ENCODE results near the gene RNF225. TPM values are rescaled to one million over a fixed set of nuclear protein-coding genes. Genes with fewer than 3 reads are reported as not detected.

Gene RNF225
- 0.23 to 0.63 TPM (median 0.27 TPM) in 3 of 5 replicates, not detected in the others for total RNA-seq (2022; extraction: Qiagen RNA extraction; ENCODE audit: low read depth)

DNA sequence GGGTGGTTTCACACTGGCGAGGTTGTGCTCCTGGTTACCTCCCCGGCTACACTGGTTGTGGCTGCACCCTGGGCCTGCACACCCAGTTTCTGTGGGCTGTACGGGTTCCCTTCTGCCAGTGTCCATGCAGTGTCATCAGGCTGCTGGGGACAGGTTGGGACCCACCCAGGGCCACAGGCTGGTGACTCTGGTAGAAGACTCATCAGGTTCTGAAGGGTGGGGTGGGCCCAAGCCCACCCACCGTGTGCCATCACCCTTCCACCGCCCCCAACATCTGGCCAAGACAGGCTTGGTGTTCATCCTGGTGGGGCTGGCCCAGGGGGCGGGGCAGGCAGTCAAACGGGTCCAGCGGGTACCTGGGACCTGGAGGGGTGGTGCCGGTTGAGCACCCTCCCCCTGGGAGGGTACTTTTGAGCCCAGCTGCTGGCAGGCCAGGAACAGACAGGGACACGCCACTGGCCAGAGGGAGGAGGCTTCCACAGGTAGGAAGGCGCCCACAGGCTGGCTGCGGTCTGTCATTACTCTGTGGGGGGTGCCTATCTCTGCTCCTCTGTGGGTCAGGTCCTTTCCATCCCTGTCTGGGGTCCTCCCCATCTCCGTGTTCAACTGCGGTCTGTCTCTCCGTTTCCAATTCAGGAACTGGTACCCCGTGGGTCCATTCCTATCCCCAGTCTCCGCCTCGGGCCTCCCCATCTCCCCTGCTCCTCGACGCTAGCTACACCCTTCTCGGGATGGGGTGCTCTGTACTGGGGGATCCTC lies at the start of gene RNF225:
TSS of gene RNF225 (plus strand) at position 437 of the 759 bp plus-strand sequence. CDS start 434 bp downstream, outside the sequence.

DNA sequence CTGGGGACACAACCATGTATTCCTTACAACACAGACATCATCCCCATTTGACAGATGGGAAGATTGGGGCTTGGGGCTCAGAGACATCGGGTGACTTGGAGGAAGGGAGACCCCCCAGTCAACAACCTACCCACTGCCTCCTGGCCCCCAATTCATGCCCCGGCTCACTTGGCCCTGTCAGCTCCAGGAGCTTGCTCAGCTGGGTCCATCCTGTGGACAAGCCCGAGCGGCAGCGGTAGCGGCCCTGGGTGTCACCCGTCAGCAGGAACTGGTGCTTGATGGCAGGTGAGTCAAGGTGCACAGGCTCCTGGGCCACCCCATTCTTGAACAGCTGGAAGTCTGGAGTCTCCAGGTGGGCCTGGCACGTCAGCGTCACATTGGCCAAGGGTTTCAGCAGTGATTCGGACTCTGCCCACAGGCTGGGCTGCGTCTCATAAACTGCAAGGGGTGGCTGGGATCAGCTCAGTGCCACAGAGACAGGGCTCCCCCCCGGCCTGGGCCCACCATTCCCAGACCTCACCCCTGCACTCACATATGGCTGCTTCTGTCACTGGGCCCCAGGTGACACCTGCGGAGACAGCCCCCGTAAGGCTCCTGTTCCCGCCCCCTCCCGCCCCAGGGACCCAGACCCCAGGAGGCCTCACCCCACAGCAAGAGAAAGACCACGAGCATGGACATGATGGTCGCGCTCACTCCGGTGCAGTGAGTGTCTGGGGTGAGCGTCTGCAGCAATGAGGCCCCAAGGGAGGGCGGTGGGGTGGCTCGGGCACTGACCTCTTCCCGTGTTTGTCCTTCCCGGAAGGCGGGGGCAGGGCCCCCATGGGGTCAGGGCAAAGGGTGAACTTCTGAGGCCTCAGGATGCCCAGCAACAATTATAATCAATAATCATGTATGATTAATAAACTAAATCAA lies 42.4 kb upstream of the RNF225 start, which contains the start of gene A1BG:
TSS of gene A1BG (minus strand) at position 733 of the 912 bp plus-strand sequence. CDS start at position 678, 55 bp downstream.

DNA sequence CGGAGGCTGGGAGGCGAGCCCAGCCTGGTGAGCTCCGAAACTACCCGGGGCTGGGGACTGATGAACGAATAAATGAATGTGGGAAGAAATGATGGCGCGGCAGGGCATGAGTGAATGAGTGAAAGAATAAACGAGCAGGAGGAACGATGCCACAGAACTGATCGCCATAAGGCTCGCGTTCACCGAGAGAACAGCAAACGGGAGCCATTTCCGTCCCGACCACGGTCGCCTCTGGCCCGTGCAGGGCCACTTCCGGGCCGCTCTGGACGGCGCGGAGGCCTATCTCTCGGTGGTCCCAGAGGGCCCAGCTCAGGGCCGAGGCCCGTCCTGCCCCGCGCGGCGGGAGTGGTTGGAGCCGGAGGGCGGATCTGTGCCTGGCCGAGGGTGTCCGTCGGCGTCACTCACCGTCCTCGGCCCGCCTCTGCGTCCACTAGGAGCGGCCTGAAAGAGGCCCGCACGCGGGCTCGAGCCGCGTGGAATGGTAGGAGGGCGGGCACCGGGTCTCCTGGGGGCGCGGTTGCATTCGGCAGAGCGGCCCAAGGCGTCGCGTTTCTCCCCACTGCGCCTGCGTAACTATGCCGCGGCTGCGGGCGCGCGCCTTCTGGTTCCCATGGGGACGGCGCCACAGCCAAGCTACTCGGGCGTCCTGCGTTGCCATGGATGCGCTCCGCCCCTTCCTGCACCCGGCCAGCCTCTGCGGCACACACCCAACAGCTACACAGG lies 33.0 kb upstream of the RNF225 start, which contains the start of gene ZNF497:
TSS of gene ZNF497 (minus strand) at position 480 of the 723 bp plus-strand sequence. CDS start 5,116 bp downstream, outside the sequence.

DNA sequence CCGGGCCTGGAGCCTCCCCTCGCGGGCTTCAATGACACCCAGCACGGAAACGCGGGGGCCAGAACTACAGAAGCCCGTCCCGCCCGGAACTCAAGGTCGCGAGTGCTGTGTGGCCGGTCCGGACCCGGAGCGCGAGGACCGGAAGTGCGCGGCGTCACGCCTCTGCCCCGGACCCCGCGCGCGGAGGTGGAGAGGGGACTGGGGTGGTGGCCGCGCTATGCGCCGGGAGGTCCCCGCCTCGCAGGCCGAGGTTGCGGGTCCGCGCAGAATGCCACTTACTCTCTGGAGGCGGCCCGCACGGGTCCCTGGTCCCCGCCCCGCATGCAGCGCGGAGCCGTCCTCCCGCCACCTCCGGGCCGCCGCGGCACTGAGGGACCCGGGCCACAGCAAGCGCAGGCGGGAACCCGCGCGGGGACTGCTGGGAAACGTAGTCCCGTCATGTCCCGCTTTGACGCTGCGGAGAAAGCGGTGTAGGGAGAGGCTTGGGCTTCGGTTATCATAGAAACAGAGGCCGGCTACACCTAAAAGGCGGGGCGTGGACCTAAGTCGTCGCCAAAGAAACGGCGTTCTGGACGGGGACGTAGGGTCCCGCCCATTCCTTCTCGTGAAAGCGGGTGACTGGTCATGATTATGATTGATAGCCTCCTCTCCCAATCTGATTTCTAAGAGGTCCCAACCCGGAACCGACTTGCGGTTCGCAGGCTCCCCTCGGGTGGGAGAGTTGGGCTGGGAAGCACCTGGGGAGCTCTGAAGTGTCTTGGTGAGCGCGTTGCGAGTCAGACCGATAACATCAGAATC lies 14.6 kb upstream of the RNF225 start, which contains the start of gene ZNF837:
TSS of gene ZNF837 (minus strand) at position 369 of the 798 bp plus-strand sequence. CDS start 11,698 bp downstream, outside the sequence.

DNA sequence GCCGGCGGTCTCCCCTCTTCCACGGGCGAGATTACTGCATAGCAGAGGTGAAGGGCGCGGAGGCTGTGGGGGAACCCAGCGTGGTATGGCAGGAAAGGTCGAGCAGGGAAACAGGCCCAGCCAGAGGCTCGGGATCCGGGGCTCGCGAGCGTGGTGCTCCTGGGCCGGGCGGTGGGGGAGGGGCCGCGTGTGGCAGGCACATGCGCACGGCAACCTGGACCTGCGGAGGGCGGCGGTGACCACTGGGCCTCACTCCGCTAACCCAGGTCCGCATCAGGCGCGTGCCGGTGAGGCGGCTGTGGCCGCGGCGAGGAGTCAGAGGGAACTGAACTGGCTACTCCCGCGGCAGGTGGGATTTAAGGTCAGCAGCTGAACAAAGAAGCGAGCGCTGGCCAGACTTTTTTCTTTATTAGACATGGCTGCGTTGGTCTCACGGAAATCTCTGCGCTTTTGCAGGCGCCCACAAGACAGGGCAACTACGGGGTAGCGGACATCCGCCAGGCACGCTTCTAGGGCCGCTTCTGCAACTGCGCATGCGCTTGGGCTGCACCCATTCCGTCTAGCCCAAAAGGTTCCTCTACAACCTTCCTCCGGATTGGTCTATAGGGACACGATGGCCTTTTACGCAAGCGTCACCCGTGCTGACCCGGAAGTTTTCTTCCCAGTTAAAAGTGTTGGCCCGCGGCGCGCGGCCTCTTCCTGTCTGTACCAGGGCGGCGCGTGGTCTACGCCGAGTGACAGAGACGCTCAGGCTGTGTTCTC lies 8.7 kb upstream of the RNF225 start, which contains the start of gene RPS5:
TSS of gene RPS5 (plus strand) at position 694 of the 762 bp plus-strand sequence. CDS start 869 bp downstream, outside the sequence.

DNA sequence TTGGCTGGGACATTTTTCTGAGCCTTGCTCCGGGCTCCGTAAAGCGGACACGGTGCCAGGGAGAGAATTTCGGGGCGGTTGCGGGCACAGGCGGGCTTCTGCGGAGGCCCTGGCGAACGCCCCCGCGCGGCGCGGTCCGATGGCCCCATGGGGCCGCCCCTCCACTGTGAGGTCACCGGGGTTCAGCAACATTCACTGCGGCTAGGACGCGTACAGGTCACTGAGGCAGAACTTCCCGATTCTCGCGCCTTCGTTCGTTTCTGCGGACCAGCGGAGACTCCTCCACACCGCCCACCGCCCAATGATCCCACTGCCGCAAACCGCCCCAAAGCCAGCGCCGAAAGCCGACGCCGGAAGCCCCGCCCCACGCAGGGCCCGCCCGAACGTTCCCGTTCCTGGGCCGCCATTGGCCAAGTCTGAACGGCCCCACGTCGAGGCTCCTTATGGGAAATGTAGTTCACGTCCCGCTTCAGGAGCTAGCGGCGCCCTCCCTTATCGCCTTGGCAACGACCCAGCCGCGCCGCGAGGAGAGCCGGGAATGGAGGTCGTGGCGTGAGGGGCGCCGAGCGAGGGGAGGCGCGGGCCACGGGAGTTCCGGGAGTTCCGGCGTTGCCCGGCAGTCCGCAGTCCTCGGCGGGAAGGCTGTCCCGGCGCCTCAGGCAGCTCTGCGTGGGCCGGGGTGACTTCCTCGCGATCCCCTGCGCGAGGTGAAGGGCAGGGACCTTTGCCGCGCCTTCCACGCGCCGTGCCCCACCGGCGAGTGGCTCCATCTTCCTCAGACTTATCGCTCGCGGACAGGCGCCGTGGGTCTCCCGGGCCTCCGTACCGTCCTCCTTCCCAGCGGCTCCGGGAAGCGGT lies 12.9 kb downstream of the RNF225 start, which contains the start of gene ZNF584:
TSS of gene ZNF584 (plus strand) at position 498 of the 858 bp plus-strand sequence. CDS start 499 bp downstream, outside the sequence.

DNA sequence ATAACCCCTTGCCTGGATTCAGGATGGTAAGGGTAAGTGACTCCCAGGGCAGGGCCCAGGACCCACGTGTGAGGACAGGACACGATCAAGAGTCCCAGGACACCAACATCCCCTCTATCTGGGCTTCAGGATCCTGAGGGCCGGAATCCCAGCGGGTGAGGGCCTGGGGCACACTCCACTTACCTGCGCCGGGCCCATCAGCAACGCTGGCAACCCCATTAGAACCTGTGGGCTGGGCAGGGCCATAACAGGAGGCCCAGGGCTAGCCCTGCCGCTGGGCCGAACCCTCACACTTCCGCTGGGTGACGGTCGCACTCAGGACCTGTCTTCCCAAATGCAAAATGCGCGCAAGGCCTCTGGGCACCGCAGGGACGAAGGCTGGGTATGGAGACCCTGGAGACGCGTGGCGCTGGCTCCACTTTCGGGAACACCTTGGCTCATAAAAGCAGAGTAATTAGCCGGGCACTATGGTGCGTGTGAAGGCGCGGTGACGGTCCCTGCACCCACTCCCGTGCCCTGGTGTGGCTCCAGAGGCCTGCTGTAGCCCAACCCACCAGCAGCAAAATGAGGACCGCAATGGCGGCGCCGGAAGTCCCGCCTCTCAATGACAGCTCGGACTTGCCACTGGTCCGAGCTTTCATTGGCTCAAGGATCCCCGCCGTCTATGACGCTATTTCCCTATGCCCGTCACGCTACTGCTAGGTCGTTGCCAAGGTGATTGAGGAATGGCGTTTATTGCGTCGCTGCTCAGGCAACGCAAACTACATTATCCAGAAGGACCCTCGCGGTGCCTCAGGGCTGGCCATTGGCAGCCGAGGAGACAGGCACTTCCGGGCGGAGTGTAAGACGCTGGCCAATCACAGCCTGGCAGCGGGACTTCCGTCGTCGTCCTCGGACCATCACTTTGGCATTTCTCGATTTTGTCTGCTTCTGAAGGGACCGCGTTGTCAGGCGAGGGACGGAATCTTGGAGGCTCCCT lies 44.4 kb downstream of the RNF225 start, which contains the start of gene ZNF132:
TSS of gene ZNF132 (minus strand) at position 578 of the 979 bp plus-strand sequence. CDS start at position 246, 332 bp downstream.

Other genes with a start within 250 kb of the RNF225 start
- gene ZNF329, start 244.9 kb upstream of the RNF225 start, total RNA-seq (2022; extraction: Qiagen RNA extraction; ENCODE audit: low read depth) = 2.6 to 3.4 TPM (median 3.0 TPM) in 5 replicates
- 11.6 to 15.7 TPM (median 13.2 TPM) in 5 replicates for gene ZNF274, start 212.6 kb upstream of the RNF225 start, total RNA-seq (2022; extraction: Qiagen RNA extraction; ENCODE audit: low read depth)
- gene ZNF544, start 166.7 kb upstream of the RNF225 start, total RNA-seq (2022; extraction: Qiagen RNA extraction; ENCODE audit: low read depth) = 16.8 to 28.0 TPM (median 18.4 TPM) in 5 replicates
- gene ZNF8, start 116.7 kb upstream of the RNF225 start, total RNA-seq (2022; extraction: Qiagen RNA extraction; ENCODE audit: low read depth) = 0.92 to 1.4 TPM (median 1.2 TPM) in 5 replicates
- 89.1 to 120 TPM (median 93.3 TPM) in 5 replicates for gene ERVK3-1, start 90.3 kb upstream of the RNF225 start, total RNA-seq (2022; extraction: Qiagen RNA extraction; ENCODE audit: low read depth)
- 2.4 to 3.0 TPM (median 2.6 TPM) in 5 replicates for gene ZSCAN22, start 68.7 kb upstream of the RNF225 start, total RNA-seq (2022; extraction: Qiagen RNA extraction; ENCODE audit: low read depth)
- 8.1 to 17.1 TPM (median 13.2 TPM) in 5 replicates for gene A1BG, start 42.2 kb upstream of the RNF225 start, total RNA-seq (2022; extraction: Qiagen RNA extraction; ENCODE audit: low read depth)
- 0.80 to 1.8 TPM (median 1.5 TPM) in 5 replicates for gene ZNF497, start 32.9 kb upstream of the RNF225 start, total RNA-seq (2022; extraction: Qiagen RNA extraction; ENCODE audit: low read depth)
- gene ZNF837, start 14.6 kb upstream of the RNF225 start, total RNA-seq (2022; extraction: Qiagen RNA extraction; ENCODE audit: low read depth) = 0.79 to 1.8 TPM (median 1.5 TPM) in 5 replicates
- gene RPS5, start 8.4 kb upstream of the RNF225 start, total RNA-seq (2022; extraction: Qiagen RNA extraction; ENCODE audit: low read depth) = 2,154 to 2,606 TPM (median 2,462 TPM) in 5 replicates
- gene ZNF584, start 13.0 kb downstream of the RNF225 start, total RNA-seq (2022; extraction: Qiagen RNA extraction; ENCODE audit: low read depth) = 17.9 to 21.0 TPM (median 19.6 TPM) in 5 replicates
- gene ZNF132, start 44.5 kb downstream of the RNF225 start, total RNA-seq (2022; extraction: Qiagen RNA extraction; ENCODE audit: low read depth) = 0.09 to 0.16 TPM (median 0.12 TPM) in 4 of 5 replicates, not detected in the other
- gene ZNF324B, start 56.0 kb downstream of the RNF225 start, total RNA-seq (2022; extraction: Qiagen RNA extraction; ENCODE audit: low read depth) = 5.4 to 7.6 TPM (median 6.7 TPM) in 5 replicates
- gene ZNF324, start 71.4 kb downstream of the RNF225 start, total RNA-seq (2022; extraction: Qiagen RNA extraction; ENCODE audit: low read depth) = 8.5 to 10.1 TPM (median 9.6 TPM) in 5 replicates
- gene ZNF446, start 80.7 kb downstream of the RNF225 start, total RNA-seq (2022; extraction: Qiagen RNA extraction; ENCODE audit: low read depth) = 10.8 to 14.0 TPM (median 11.5 TPM) in 5 replicates
- 20.2 to 31.0 TPM (median 29.2 TPM) in 5 replicates for gene SLC27A5, start 116.3 kb downstream of the RNF225 start, total RNA-seq (2022; extraction: Qiagen RNA extraction; ENCODE audit: low read depth)
- 11.1 to 21.2 TPM (median 17.9 TPM) in 5 replicates for gene ZBTB45, start 124.2 kb downstream of the RNF225 start, total RNA-seq (2022; extraction: Qiagen RNA extraction; ENCODE audit: low read depth)
- 618 to 908 TPM (median 657 TPM) in 5 replicates for gene TRIM28, start 148.4 kb downstream of the RNF225 start, total RNA-seq (2022; extraction: Qiagen RNA extraction; ENCODE audit: low read depth)
- gene CHMP2A, start 159.4 kb downstream of the RNF225 start, total RNA-seq (2022; extraction: Qiagen RNA extraction; ENCODE audit: low read depth) = 187 to 221 TPM (median 197 TPM) in 5 replicates
- 139 to 187 TPM (median 143 TPM) in 5 replicates for gene UBE2M, start 163.0 kb downstream of the RNF225 start, total RNA-seq (2022; extraction: Qiagen RNA extraction; ENCODE audit: low read depth)
- gene MZF1, start 177.7 kb downstream of the RNF225 start, total RNA-seq (2022; extraction: Qiagen RNA extraction; ENCODE audit: low read depth) = 9.0 to 18.1 TPM (median 14.8 TPM) in 5 replicates

Data from A549 treated with RU486 at 1 μM for 4 hours (cell line).